Psoas muscle (tissue), 8 donors: Measurements from ENCODE around the gene CDKN1B. TPM values are rescaled to one million over a fixed set of nuclear protein-coding genes. Genes with fewer than 3 reads are reported as not detected.

Experiments used
- ATAC-seq, 4 donors: fragments of 200-7000 bp; cut with Tn5 transposase; one replicate each; pipeline ENCODE4 v1.9.1; 2020; ENCODE audit warnings: moderate library complexity in 3 of 4, mild to moderate bottlenecking in 2 of 4
- DNase-seq, 2 donors: peaks; one replicate each; pipeline ENCODE4 v3.0.0-alpha.2; 2020
- H3K27ac ChIP-seq: fragments of 200-600 bp; one replicate; pipeline ENCODE4 v1.8.0; 2022
- H3K27me3 ChIP-seq, 3 donors: fragments of 200-600 bp in 1 of 3; one replicate each; pipeline versions ENCODE4 v1.6.1 to v1.8.0; 2013 to 2022; ENCODE audit warnings: low read length in 2 of 3, mild to moderate bottlenecking in 2 of 3, moderate library complexity in 1 of 3; ENCODE audit not compliant: insufficient read depth in 3 of 3
- H3K36me3 ChIP-seq, 2 donors: fragments of 200-600 bp in 1 of 2; one replicate each; pipeline versions ENCODE4 v1.6.1 to v1.8.0; 2013 to 2022; ENCODE audit warnings: low read depth in 1 of 2, mild to moderate bottlenecking in 1 of 2, moderate library complexity in 1 of 2; ENCODE audit not compliant: insufficient read depth in 1 of 2
- H3K4me1 ChIP-seq: fragments of 200-600 bp; one replicate; pipeline ENCODE4 v1.8.0; 2022
- H3K4me3 ChIP-seq: fragments of 200-600 bp; one replicate; pipeline ENCODE4 v1.8.0; 2022; ENCODE audit warnings: mild to moderate bottlenecking
- H3K9me3 ChIP-seq: fragments of 200-600 bp; one replicate; pipeline ENCODE4 v1.8.0; 2022
- WGBS, 3 donors: extraction: QIAGEN DNeasy Blood & Tissue Kit; methylation state at CpG; one replicate each; pipeline versions ENCODE4 v1.1.6 to v1.1.7; 2013; 5-methylcytosine and 5-hydroxymethylcytosine counted together
- intact Hi-C, 2 donors: fragments of 100-400 bp; cut with DNase I; formaldehyde crosslinking; loops; one replicate each; pipeline versions ENCODE4 v1.11.0 to v1.14.2; 2022
- polyA plus RNA-seq, 3 donors: library from polyadenylated mRNA; stranded (reverse); fragments of 200-250 nt; gene quantifications; one replicate each; pipeline ENCODE4 v1.2.3, GENCODE V29; 2013
- total RNA-seq, 4 donors: library from RNA; stranded (reverse); fragmentation: NEBNext Ultra II Directional in 2 of 4; extraction: Animal tissue kit (Norgen Biotek cat#: 25700) in 2 of 4; gene quantifications; one replicate each; pipeline versions ENCODE4 v1.2.1 to v1.2.4, GENCODE V29; 2021 to 2023
- TF ChIP-seq, protein P1 (sequence below): fragments of 200-600 bp; IDR thresholded peaks from one replicate; pipeline ENCODE4 v1.8.0; 2022; ENCODE audit warnings: antibody characterized with exemption
- donor health status: healthy with polysubstance abuse.
- donor health status: DM: no; HTN: no; CAD: no; lungs with moderate emphysema.
- donor health status: Bipolar disorder and iron deficiency.
- donor health status: healthy.
- donor health status: DM: yes; HTN: yes; CAD: no.
- donor health status: DM: no; HTN: no; CAD: no.
- donor health status: DM: no; HTN: no; CAD: no.
- donor health status: DM: yes; HTN: yes; CAD: no.

The CDKN1B gene
- total and polyA plus RNA-seq, 7 donors = 20.7 to 62.8 (median 38.3) TPM

- ATAC-seq (no peak), DNase-seq (no peak)
- H3K27ac ChIP-seq = no peak overlapping the region
- no peak overlapping the region for H3K4me3 ChIP-seq
- no peaks in the 10 kb centered on the region for H3K4me1 ChIP-seq
- H3K36me3 ChIP-seq = no peaks in the 10 kb centered on the region
- H3K27me3 ChIP-seq = no peaks in the 10 kb centered on the region
- intact Hi-C loops = no loop called here
- no peaks in the 10 kb centered on the region for H3K9me3 ChIP-seq
- 86 to 89% (median 87%) methylated on average over 3 of the region's 3 CpGs for WGBS, 3 donors
- TF ChIP-seq, protein P1, sequence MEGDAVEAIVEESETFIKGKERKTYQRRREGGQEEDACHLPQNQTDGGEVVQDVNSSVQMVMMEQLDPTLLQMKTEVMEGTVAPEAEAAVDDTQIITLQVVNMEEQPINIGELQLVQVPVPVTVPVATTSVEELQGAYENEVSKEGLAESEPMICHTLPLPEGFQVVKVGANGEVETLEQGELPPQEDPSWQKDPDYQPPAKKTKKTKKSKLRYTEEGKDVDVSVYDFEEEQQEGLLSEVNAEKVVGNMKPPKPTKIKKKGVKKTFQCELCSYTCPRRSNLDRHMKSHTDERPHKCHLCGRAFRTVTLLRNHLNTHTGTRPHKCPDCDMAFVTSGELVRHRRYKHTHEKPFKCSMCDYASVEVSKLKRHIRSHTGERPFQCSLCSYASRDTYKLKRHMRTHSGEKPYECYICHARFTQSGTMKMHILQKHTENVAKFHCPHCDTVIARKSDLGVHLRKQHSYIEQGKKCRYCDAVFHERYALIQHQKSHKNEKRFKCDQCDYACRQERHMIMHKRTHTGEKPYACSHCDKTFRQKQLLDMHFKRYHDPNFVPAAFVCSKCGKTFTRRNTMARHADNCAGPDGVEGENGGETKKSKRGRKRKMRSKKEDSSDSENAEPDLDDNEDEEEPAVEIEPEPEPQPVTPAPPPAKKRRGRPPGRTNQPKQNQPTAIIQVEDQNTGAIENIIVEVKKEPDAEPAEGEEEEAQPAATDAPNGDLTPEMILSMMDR = no peak
Measured at GRCh38 chr12:12673296-12673695, 43.9 kb upstream of the CDKN1B start.

DNA sequence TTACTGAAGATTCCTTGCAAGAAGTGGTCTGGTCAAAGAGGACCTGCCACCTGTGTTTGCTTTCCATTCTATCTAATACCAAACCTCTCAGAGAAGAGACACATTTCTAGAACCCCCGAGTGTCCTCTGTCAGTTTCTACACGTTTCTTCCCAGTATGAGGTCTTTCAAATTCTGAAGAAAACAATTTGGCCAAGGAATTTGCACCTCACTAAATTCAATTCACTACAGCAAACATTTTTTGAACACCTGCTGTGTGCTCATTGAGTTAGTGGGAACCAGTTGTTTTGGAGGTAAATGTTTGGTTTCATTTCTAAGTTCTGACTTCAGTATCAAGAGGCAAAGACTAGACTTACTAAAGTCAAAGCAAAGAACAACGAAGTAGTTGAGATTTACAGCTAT, 40.6 kb upstream of the CDKN1B start:
- Histone ChIP-seq H3K27me3 (no peaks in the 10 kb centered on the region), H3K36me3 (no peaks in the 10 kb centered on the region), H3K4me3 (no peak overlapping the region), H3K27ac (no peak overlapping the region), H3K4me1 (no peaks in the 10 kb centered on the region), H3K9me3 (no peaks in the 10 kb centered on the region)
- TF ChIP-seq, protein P1 = no peak
- ATAC-seq (no peak), DNase-seq (no peak)
- intact Hi-C loops = no loop called here
- 29 to 44% (median 43%) methylated on average over 3 of the region's 3 CpGs for WGBS, 3 donors

DNA sequence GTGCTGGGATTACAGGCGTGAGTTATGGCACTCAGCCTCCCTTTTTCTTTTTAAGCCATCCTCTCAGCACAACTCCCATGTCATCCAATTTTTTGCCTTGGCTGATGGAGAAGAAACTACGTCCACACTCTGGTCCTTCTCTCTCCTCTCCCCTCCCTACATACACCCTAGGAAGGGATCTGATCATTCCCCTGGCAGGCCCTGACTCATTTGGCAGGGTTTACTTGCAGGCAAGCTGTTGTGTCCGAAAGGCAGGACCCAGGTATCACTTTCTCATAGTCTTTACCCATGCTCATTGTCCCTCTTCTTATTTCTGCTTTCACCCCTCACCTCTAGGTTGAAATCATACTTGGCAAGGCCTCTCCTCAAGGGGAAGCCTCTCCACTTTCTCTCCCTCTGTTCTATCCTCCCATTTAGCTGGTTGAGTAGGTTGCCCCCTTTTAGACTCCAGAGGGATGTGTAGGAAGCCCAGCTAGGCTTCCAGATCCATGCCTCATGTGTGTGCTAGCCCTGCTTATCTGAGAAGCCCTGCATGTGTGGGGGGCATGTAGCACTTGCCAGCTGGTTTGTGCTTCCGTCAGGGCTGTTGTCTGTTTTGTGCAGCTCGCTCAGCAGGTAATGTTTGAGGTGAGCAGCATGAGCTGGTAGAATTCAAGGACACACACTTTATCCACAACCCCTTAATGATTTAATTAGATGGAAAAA, 36.0 kb upstream of the CDKN1B start:
- TF ChIP-seq, protein P1 = no peak
- DNase-seq = no peak
- Histone ChIP-seq H3K27ac (no peak overlapping the region), H3K4me3 (no peak overlapping the region), H3K36me3 (no peaks in the 10 kb centered on the region), H3K27me3 (no peaks in the 10 kb centered on the region), H3K4me1 (no peaks in the 10 kb centered on the region), H3K9me3 (no peaks in the 10 kb centered on the region)
- intact Hi-C loops = no loop called here
- 82 to 93% (median 86%) methylated on average over 5 of the region's 5 CpGs for WGBS, 3 donors
- no peak for ATAC-seq

GRCh38 chr12:12682284-12682683, 34.9 kb upstream of the CDKN1B start:
- TF ChIP-seq, protein P1 = no peak
- Histone ChIP-seq H3K36me3 (no peaks in the 10 kb centered on the region), H3K9me3 (no peaks in the 10 kb centered on the region), H3K27ac (no peak overlapping the region), H3K27me3 (no peaks in the 10 kb centered on the region), H3K4me3 (no peak overlapping the region), H3K4me1 (no peaks in the 10 kb centered on the region)
- ATAC-seq (no peak), DNase-seq (no peak)
- intact Hi-C loops = no loop called here

DNA sequence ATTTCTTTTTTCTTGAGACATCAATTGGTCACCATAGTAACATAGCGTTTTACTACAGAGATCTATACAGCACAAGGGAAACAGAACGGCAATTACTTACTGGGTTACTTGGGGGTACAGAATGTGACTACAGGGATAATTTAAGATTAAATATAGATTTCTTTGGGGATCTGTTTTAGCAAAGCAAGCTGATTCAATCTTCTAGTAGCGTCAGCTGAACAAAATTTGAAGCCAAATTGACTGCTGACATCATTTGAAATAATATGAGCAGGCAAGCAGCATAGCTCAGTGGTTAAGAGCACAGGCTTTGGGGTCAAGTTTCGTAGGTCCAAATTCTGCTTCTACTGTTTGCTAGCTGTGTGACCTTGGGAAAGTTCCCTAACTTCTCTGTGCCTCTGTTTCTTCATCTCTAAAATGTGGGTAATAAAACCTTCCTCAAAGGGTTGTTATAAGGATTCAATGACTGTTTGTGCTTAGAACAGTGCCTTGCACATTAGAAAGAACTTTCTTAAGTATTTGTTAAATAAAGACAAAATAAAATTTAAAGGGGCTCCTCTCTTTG, 34.0 kb upstream of the CDKN1B start:
- no peak for ATAC-seq

More for the DNA sequence above, 34.0 kb upstream of the CDKN1B start:
- Histone ChIP-seq H3K9me3 (no peaks in the 10 kb centered on the region), H3K27ac (no peak overlapping the region), H3K27me3 (no peaks in the 10 kb centered on the region), H3K4me1 (no peaks in the 10 kb centered on the region), H3K36me3 (no peaks in the 10 kb centered on the region), H3K4me3 (no peak overlapping the region)
- 63 to 78% (median 75%) methylated on average over 4 of the region's 4 CpGs for WGBS, 3 donors
- DNase-seq = no peak
- TF ChIP-seq, protein P1 = no peak
- intact Hi-C loops = no loop called here
